Stimulated activated CD8-positive, alpha-beta memory T cell treated with anti-CD3 and anti-CD28 coated beads, Interleukin-12 subunit alpha, Interleukin-12 subunit beta, amount 100 ng/mL, for 24 hours (primary cell): ENCODE data around the gene SMTN.
"Not testable (repeated sequence)": the region's sequence is repeated elsewhere in the genome, so short reads cannot be mapped to it uniquely, and the experiment has no call there.

Experiments
- DNase-seq: peaks from one replicate; pipeline ENCODE4 v3.0.0-alpha.2; 2020; ENCODE audit errors: extremely low read depth

The SMTN gene

DNA sequence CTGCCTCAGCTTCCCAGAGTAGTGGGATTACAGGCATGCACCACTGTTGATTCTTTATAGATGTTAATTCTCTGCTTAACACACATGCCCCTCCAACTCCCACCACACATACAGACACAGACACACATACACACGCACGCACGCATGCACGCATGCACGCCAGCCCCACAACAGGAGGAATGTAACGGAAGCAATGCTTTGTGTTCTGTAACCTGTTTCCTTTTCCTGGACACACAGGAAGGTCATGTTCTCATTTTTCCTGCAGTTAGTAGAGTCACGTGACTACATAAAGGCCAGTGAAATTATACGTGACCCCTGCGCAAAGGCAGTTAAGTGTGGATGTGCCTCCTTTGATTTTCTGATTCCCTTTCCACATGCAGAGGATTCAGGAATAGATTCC, 8.0 kb upstream of the SMTN start:
- DNase-seq, result not testable (repeated sequence)

DNA sequence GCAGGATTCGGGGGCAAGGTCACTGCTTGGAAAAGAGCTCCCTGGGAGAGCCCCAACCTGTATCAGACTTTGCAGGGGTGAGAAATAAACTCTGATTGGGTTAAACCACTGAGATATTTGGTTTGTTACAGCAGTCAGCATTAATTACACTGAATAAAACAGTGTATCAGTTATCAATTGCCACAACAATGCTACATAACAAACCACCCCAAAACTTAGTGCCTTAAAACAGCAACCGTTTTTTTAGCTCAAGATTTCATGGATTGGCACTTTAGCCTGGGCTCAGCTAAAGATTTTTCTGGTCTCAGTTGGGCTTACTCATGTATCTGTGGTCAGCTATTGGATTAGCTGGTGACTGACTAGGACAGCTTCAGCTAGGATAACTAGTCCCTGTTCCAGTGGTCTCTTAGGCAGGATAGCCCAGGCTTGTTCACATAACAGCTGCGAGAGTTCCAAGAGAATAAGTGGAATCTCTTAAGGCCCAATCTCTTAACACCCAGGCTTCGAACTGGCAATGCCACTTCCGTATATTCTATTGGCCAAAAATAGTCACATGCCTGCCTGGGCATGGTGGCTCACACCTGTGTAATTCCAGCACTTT, 7.5 kb upstream of the SMTN start:
- not testable (repeated sequence) for DNase-seq

DNA sequence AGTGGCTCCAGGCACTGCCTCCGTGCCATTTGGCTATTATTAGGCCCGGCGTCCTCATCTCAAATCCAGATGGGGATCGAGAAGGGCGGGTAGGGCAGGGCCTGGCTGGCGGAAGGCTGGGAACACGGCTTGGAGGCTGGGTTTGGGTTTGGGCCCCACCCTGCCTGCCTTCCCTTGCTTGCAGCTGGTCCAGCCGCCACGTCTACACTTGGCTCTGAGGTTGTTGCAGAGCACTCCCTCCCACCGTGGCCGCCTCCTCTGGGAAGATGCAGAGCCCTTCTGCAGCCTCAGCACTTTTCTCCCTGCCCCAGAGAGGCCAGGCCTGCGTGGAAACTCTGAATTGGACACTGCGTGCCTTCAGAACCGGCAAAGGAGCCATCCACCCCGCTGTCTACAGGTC, 5.2 kb upstream of the SMTN start:
- no peak for DNase-seq

DNA sequence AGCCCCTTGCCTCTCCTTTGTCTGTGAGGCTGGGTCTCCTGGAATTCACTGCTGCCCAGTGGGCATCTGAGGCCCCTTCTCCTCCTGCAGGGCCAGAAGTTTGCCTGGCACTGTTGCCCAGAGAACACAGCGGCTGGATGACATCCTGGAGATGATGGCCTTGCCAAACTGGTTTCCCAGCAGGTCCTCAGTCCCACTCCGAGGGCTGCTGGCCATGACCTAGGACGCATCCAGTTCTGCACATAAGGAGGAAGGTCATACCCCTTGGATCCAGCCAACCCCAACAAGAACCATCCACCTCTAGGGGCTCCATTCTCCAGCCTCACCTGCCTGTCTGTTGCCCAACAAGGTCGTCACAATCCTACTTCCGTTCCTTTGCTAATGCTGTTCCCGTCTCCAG, 3.4 kb upstream of the SMTN start:
- no peak for DNase-seq

DNA sequence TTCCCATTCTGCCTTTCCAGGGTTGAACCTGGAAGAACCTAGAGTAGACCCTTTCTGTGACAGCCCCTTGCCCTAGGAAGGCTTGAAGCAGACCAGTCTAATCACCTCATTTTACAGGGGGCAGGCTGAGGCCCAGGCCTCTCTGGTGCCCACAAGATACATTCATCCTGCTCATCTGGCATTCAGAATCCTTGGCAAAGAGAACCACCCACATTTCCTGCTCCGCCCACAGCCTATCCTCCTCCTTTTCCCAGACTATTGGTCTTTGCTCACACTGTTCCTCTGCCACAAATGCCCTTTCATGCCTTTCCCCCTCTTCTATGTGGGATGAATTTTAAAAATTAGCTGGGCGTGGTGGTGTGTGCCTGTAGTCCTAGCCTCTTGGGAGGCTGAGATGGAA, 2.7 kb upstream of the SMTN start:
- DNase-seq, result not testable (repeated sequence)

DNA sequence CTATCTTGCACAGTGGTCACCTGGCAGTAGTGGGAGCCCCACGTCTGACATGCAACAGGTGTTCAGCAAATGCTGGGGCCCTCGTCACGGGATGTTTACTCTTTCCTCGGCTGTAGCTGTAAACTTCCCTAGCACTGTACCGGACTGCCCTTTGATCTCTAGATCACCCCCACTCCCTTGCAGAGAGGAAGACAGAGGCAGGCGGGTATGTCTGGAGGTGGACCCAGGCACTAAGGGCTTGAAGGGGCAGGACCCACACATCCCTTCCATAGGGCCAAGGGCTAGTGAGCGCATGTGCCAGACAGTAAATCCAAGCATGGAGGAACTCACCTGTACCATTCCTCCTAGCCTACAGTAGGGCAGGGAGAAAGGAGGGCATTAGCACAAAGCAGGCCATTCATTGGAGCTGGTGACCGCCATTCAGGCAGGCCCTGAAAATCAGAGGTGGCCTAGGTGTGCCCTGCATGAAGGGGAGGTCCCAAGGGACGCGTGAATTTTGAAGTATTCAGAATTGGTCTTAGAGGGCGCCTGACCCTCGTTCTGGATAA, 1.9 kb upstream of the SMTN start:
- DNase-seq, result no peak

DNA sequence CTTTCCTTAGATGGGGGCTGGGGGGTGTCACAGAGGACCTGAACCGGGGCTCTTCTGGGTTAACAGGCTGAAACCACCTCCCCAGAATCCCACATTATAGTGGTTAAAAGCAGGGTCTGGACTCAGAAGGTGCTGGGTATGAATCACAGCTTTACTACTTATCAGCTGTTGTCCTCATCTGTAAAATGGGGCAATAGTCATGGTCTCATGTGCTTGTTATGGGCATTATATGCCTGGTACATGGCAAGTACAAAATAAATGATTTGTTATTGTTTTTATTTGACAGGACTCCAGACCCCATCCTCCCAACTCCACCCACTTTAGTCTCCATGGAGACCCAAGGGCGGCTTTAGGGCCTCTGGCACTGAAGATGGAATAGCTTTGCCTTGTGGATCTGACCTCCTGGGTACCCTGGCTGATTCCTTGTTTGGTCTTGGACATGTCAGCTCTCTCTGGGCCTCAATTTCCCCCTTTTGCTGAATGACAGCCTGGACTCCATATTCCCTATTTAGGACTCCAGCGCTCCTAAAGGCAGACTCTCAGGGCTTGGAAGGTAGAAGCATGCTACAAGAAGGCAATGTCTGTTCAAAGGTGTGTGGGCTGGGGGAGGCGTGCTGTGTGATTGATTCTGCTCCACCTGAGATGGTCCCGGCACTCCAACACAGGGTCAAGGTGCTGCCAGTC, 812 bp upstream of the SMTN start:
- DNase-seq, result no peak

DNA sequence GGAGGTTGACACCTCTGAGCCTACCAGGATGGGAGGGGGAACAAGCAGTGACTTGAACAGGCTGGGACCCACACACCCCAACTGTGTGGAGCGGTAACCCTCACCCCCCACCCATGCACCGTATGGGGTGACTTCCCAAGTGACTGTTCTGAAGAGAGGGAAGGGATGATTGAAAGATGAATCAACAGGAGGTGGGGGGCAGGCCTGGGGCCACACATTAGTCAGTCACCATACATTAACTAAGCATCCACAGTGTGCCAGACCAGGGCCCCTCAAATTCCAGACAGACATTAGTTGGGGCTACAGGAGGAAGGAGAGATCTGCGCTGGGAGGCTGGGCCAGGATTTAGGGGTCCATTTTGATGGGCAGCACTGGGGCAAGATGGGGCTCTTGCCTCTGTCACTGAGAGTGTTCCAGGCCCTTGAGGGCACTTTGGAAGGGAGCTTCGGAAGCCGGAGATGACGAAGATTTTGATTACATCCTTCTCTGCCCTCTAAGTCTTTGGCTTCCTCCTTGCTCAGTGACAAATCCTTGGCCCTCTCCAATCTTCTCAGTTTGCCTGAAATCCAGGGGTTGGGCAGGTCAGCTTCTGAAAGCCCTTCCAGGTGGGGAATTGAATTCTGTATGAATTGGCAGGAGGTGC, 966 bp downstream of the SMTN start:
- DNase-seq, result no peak

DNA sequence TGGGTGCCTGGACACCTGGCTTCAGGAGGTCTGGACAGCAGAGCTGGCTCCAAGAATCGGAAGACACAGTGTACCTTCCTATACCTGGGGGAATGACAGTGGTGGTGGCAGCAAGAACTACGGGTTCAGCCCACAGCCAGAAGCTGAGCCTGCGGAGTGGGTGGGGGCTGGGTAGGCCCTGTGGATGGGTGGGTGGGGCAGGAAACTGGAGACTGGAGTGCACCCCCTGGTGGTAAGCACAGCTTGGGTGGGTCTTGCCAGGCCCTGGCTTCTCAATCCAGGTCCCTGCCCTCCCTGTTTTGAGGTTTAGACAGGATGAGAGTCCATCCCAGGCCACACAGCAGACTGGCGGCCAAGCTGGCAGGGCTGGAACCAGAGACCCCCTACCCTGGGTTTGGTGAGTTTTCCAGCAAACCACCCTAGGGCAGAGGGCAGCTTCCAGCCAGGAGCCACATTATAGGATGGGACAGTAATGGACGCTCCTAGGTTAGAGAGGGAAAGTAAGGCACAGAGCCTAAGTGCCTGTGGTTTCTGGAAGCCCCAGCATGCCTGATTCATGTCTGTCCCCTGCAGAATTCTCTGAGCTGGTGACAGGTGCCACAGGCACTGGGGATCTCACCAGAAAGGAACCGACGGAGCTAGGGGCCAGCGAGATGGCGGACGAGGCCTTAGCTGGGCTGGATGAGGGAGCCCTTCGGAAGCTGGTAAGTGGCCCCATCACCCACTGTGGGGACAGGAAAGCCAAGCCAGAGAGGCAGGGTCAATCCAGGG, 1.7 kb downstream of the SMTN start:
- no peak for DNase-seq

DNA sequence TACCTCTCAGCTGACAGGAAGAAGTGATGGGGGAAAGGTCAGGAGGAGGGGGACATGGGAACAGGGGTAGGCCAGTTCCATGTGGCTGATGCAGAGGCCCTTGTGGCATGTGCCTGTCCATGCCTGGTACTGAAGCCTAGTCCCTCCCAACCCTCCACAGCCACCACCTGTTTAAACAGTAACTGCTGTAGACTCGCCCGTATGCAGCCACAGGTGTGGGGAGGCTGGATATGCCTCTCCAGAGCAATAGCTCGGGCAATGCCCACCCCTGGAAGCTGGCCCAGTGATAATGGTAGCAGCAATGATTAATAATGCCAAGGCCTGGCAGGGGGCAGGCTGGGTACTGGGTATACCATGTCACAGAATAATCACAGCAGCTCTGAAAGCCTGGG, 2.3 kb downstream of the SMTN start:
- no peak for DNase-seq

DNA sequence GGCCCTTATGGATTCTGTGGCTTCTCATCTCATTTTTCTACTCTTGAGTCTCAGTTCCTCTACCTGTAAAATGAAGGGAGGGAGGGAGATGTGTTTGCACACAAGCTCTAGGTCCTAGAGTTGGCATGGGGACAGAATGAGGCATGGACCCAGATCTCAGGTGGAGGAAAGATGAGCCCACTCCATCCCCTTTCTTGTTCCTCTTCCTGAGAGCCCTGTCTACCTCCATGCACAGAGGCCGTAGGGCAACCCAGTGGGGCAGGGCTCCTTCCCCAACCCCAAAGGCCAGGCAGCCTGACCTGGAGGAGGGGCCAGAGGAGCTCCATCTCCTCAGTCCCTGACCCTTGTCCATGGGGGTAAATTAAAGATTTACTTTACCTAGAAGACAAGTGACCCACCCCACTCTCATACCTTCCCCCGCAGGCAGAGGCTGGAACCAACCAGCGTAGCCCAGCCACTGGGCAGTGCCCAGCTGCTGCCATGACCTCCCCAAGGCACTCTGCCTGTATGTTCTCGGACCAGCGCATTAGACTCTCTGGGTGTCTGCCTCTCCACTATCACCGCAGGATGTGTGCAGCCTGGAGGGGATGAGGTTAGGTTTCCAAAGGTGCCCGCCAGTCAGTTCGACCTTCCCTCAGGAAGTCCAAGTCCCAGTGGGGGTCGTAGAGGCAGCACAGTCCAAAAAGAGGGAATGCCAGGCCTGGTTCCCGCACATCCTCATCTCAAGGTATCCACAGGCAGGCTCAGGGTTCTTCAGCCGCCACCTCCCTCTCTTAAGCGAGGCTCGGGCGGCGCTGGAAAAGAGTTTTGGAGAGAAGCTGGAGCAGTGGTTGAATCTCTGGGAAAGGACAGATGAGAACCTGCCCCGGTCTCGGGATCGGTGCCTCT, 3.0 kb downstream of the SMTN start:
- no peak for DNase-seq

DNA sequence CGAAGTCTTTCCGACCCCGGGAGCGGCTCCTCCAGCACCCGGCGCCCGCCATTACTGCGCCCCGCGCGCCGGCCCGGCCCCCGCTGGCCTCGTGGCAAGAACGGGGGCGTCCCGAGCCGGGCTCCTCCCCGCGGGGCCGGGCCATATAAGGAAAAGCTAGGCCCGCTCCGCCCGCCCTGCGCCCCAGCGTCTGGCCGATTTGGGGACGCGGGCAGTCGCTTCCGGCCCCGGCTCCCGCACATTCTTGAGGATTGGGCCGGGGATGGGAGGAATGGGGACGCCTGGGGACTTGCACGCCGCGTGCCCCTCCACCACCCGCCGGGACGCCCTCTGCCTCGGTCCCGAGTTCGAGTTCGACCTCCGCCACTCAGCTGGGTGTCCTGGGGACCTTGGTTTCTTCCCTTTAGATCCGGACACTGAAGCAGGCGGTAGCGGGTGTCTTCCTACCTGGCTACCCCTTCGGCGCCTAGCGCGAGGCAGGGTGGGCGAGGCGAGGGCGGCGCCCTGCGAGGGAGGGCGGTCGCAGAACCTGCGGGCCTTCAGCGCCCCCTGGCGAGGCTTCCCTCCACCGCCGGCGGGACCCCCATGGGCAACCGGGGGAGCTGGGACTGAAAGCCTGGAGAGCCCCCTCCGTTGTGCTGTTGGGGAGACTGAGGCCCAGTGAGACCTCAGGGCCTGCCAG, 3.8 kb downstream of the SMTN start:
- DNase-seq, result peak; percentile 82

DNA sequence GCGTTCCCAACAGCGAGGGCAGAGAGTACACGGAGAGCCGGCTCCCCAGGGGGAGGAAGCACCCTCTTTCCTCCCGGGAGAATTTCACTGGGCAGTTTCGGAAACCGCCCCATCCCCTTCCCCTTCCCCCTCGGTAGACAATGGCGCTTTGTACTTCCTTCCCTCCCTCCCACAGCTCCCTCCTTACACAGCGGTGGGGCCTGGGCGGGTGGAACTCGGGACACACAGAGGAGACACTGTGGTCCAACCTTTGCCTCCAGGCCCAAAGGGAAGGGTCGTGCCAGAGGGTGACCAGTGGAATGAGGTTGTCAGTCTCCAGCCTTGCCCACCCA, 4.3 kb downstream of the SMTN start:
- DNase-seq, result no peak

DNA sequence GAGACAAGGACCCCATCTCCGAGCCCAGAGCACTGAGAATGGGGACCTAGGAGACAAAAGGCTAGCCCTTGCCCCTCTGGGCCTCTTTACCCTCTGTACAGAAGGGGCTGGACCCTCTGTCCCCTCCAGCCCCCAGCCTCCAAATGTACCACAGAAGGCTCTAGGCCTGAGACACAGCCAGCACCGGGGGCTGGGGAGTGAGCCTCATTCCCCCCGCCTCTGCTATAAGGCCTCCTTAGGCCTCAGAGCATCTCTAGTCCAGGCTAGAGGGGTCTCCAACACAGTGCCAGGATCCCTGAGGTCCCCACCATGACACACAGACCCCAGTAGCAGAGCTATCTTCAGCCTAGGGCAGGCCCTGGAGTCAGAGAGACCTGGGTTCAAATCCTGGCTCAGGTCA, 4.8 kb downstream of the SMTN start:
- no peak for DNase-seq

DNA sequence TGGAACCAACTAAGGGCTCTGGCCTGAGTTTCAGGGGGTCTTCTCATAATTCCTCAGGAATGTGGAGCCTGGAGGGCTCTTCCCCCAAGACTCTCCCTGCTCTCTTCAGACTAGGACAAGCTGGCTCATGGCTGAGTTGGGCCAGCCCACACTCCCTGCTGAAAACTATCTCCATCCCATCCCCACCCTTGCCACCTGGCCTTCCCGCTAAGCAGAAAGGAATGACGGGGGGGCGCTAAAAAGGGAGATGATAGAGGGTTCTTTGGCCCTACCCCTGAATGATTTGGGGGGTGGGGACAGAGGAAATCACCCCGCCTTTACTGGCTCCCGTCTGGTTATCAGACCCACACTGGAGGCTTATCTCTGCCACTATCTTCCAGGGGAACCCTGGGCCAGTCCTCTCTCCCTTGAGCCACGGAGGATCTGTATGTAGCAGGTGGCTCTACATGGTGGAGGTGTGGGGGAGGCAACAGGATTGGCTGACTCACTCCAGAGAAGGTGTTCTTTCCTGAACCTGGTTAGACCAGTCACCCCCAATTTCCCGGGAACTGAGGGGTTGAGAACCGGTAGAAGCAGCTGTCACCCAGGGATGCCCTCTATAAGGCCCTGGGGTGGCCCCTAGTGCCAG, 5.7 kb downstream of the SMTN start:
- no peak for DNase-seq

DNA sequence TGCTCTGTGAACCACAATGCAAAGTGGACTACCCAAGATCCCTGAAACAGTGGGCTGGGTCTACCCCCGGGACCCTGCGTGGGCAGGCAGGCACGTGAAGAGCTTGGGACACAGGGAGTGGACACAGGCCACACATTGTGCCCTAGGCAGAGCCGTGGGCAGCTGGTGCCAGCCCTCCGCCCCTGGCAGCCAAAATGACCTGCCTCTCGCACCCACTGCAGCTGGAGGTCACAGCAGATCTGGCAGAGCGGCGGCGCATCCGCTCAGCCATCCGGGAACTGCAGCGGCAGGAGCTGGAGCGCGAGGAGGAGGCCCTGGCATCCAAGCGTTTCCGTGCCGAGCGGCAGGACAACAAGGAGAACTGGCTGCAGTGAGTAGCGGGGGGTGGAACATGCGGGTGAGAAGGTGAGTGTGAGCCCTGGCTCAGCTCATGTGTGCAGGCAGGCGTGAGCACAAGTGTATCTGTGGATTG, 6.7 kb downstream of the SMTN start:
- DNase-seq, result no peak

DNA sequence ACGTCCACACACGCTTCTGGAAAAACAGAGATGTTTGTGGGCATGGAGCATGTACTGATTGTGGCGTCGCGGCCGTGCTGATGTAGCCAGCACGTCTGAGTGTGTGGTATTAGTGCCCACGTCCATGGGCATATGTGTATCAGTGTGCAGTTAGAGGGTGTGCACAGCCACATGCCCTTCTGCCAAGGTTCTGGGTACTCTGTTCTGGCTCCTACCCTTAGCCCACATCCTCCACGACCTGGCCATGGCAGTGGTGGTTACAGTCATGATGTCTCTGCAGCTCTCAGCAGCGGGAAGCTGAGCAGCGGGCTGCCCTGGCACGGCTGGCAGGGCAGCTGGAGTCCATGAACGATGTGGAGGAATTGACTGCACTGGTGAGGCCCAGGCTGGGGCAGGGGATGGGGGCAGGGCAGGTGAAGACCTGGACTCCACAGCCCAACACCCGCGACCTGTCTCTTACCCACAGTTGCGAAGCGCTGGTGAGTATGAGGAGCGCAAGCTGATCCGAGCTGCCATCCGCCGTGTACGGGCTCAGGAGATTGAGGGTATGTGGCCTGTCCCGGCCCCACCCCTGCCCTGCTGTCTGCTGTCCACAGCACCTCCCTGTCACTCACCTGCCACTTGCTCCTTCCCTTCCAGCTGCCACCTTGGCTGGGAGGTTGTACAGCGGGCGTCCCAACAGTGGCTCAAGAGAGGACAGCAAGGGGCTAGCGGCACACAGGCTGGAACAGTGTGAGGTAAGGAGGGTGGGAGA, 7.3 kb downstream of the SMTN start:
- DNase-seq, result no peak

DNA sequence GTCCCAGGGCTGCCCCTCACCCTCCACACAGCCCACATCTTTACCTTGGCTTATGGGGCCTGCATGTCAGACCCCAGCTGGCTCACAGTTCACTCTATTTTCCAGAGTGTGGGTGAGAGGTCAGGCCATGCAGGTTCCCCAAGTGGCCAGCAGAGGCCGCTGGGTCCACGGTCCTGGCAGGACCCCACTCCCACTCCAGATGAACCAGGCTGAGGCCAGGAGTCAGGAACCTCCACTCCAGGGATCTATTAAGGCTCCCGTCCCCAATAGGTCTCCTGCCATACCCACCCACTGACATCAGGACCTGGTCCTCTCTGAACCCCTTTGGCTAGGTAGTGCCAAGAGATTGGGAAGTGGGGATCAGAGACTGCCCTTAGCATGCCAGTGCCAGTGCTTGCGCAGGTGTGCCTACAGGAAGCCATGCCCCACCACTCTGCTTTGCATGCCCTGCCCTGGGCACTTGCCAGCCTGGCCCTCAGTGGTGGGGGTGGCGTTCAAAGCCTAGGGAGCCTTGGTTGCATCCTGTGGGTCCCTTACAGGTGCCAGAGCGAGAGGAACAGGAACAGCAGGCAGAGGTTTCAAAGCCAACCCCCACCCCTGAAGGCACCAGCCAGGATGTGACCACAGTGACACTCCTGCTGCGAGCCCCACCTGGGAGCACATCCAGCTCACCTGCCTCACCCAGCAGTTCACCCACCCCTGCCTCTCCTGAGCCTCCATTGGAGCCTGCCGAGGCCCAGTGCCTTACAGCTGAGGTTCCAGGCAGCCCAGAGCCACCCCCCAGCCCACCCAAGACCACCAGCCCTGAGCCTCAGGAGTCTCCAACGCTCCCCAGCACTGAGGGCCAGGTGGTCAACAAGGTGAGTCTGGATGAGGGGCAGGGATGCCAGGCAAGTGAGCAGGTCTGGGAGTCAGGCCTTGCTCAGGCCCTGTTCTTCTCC, 8.3 kb downstream of the SMTN start:
- no peak for DNase-seq
